Caco-2 (cell line): ENCODE results near the gene PPP1R7. TPM values are rescaled to one million over a fixed set of nuclear protein-coding genes. Genes with fewer than 3 reads are reported as not detected.

Experiments
- BruUV-seq: library from RNA; stranded (reverse); fragments of 400-500 nt; replicated peaks from 2 replicates; lab custom pipeline; 2021; lab: Mats Ljungman, UMichigan
- CTCF ChIA-PET: fragments of 300-600 bp; sonication (Branson Sonifier 250); formaldehyde crosslinking; loops from one replicate; lab custom pipeline; 2022; ENCODE audit warnings: antibody characterized with exemption; lab: Charles Lee
- POLR2A ChIA-PET: fragments of 300-600 bp; sonication (Branson Sonifier 250); formaldehyde crosslinking; loops from one replicate; lab custom pipeline; 2022; ENCODE audit warnings: antibody characterized with exemption; lab: Charles Lee
- DNase-seq, 2 experiments: peaks; one replicate each; pipeline versions ENCODE4 v3.0.0 to v3.0.0-alpha.2; 2020 to 2022
- H3K27me3 ChIP-seq: replicated peaks from 2 replicates; pipeline ENCODE4 v1.6.0; 2011; ENCODE audit warnings: low read length; ENCODE audit not compliant: control insufficient read depth, insufficient read depth
- H3K36me3 ChIP-seq: 2 replicates; pipeline ENCODE4 v1.5.1; 2011; ENCODE audit warnings: low read length; ENCODE audit not compliant: control insufficient read depth, insufficient read depth
- H3K4me1 ChIP-seq: fragments of 250-450 bp; sonication (Bioruptor Pico); 2 replicates; pipeline ENCODE4 v1.5.1; 2020; ENCODE audit warnings: mild to moderate bottlenecking
- H3K4me3 ChIP-seq: 2 replicates; pipeline ENCODE4 v1.5.1; 2011; ENCODE audit warnings: low read depth, mild to moderate bottlenecking, control low read depth, low read length
- H3K9me3 ChIP-seq: fragments of 250-450 bp; sonication (Bioruptor Pico); 2 replicates; pipeline ENCODE4 v1.5.1; 2020; ENCODE audit warnings: mild to moderate bottlenecking, moderate library complexity
- H3K27ac Mint-ChIP-seq: one replicate; pipeline ENCODE4 v1.8.0; 2022; ENCODE audit warnings: mixed read lengths; ENCODE audit not compliant: unreplicated experiment
- H3K27me3 Mint-ChIP-seq: one replicate; pipeline ENCODE4 v1.8.0; 2022; ENCODE audit warnings: mixed read lengths; ENCODE audit not compliant: insufficient read depth, unreplicated experiment
- H3K36me3 Mint-ChIP-seq: one replicate; pipeline ENCODE4 v1.8.0; 2022; ENCODE audit warnings: mild to moderate bottlenecking, mixed read lengths; ENCODE audit not compliant: insufficient read depth, unreplicated experiment
- H3K4me1 Mint-ChIP-seq: one replicate; pipeline ENCODE4 v1.8.0; 2022; ENCODE audit warnings: low read depth, mixed read lengths; ENCODE audit not compliant: unreplicated experiment
- H3K4me3 Mint-ChIP-seq: one replicate; pipeline ENCODE4 v1.8.0; 2022; ENCODE audit warnings: mild to moderate bottlenecking, moderate library complexity, mixed read lengths; ENCODE audit not compliant: unreplicated experiment
- H3K9me3 Mint-ChIP-seq: one replicate; pipeline ENCODE4 v1.8.0; 2022; ENCODE audit warnings: mixed read lengths; ENCODE audit not compliant: unreplicated experiment
- intact Hi-C: fragments of 100-400 bp; cut with micrococcal nuclease; formaldehyde crosslinking; loops from one replicate; pipeline ENCODE4 v1.10.0; 2022; ENCODE audit not compliant: unreplicated experiment
- total RNA-seq: library from RNA; stranded (reverse); gene quantifications from 2 replicates; pipeline ENCODE4 v1.2.3, GENCODE V29; 2022
- TF ChIP-seq, protein P1 (sequence below), 2 experiments: fragments of 200-600 bp in 1 of 2; IDR thresholded peaks; 1 replicate in 1 of 2; 2 replicates in 1 of 2; pipeline versions ENCODE4 v1.5.1 to v1.8.0; 2011 to 2022; ENCODE audit warnings: antibody characterized with exemption in 1 of 2, control low read depth in 1 of 2, inconsistent platforms in 1 of 2, low read depth in 1 of 2, low read length in 1 of 2, mild to moderate bottlenecking in 1 of 2, moderate library complexity in 1 of 2; ENCODE audit not compliant: insufficient read depth in 1 of 2, severe bottlenecking in 1 of 2, unreplicated experiment in 1 of 2

The PPP1R7 gene
- total RNA-seq, 1 experiment from 2014 or later = 32.5 TPM

DNA sequence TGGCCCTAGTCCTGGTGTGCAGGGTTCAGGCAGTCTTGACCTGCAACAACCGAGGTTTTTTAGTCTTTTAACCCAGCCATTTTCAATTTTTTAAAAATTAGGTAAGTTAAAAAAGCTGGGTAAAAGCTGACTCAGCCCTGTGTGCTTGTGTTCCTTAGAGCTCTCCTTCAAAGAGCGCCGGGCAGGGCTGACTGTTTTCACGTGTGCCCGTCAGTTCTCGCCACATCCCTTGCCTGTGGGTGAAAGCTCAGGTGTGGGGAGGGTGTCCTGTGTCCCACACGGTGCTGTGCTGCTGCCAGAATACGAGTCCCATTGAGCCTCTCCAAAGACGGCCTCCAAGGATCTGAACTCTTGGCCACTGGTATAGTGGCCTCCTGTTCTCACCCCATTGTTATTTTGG lies 33.0 kb downstream of the PPP1R7 start:
- no peaks in the 10 kb centered on the region for H3K9me3 Mint-ChIP-seq
- no peak overlapping the region for H3K4me3 Mint-ChIP-seq
- no peaks in the 10 kb centered on the region for H3K9me3 ChIP-seq
- intact Hi-C loops = no loop called here
- ChIA-PET POLR2A (no interaction called here), CTCF (no interaction called here)
- no TSS peak for BruUV-seq
- no peaks in the 10 kb centered on the region for H3K4me1 ChIP-seq
- no peak for DNase-seq
- no peaks in the 10 kb centered on the region for H3K36me3 Mint-ChIP-seq
- no peaks in the 10 kb centered on the region for H3K27me3 ChIP-seq
- TF ChIP-seq, protein P1, sequence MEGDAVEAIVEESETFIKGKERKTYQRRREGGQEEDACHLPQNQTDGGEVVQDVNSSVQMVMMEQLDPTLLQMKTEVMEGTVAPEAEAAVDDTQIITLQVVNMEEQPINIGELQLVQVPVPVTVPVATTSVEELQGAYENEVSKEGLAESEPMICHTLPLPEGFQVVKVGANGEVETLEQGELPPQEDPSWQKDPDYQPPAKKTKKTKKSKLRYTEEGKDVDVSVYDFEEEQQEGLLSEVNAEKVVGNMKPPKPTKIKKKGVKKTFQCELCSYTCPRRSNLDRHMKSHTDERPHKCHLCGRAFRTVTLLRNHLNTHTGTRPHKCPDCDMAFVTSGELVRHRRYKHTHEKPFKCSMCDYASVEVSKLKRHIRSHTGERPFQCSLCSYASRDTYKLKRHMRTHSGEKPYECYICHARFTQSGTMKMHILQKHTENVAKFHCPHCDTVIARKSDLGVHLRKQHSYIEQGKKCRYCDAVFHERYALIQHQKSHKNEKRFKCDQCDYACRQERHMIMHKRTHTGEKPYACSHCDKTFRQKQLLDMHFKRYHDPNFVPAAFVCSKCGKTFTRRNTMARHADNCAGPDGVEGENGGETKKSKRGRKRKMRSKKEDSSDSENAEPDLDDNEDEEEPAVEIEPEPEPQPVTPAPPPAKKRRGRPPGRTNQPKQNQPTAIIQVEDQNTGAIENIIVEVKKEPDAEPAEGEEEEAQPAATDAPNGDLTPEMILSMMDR (IDR thresholded peaks at IDR 0.05; ENCODE audit: insufficient read depth in 1 of 2, low read depth in 1 of 2, low read length in 1 of 2, severe bottlenecking in 1 of 2, unreplicated experiment in 1 of 2) = no peak
- H3K27me3 Mint-ChIP-seq = no peaks in the 10 kb centered on the region
- H3K27ac Mint-ChIP-seq = no peak overlapping the region
- H3K4me1 Mint-ChIP-seq = no peaks in the 10 kb centered on the region
- H3K36me3 ChIP-seq = no peaks in the 10 kb centered on the region
- no peak overlapping the region for H3K4me3 ChIP-seq

DNA sequence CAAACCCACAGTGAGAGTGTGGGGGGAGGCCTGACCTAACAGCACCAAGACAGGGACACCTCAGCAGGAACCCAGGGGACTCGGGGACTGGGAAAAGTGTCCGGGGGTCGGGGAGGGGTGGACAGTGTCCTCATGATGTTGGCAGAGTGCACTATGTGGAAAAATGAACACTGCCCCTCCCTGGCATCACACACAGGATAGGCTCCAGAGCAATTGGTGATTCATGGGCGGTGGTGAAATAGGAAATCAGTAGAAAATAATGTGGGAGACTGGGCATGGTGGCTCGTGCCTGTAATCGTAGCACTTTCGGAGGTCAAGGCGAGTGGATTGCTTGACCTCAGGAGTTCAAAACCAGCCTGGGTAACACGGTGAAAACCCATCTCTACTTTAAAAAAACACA lies 34.6 kb downstream of the PPP1R7 start:
- no peaks in the 10 kb centered on the region for H3K9me3 ChIP-seq
- ChIA-PET CTCF (no interaction called here), POLR2A (no interaction called here)
- no peak for DNase-seq
- H3K36me3 ChIP-seq = no peaks in the 10 kb centered on the region
- no peaks in the 10 kb centered on the region for H3K4me1 Mint-ChIP-seq
- no peaks in the 10 kb centered on the region for H3K27me3 Mint-ChIP-seq
- no peaks in the 10 kb centered on the region for H3K27me3 ChIP-seq
- TF ChIP-seq, protein P1 (IDR thresholded peaks at IDR 0.05; ENCODE audit: insufficient read depth in 1 of 2, low read depth in 1 of 2, low read length in 1 of 2, severe bottlenecking in 1 of 2, unreplicated experiment in 1 of 2) = no peak
- no peak overlapping the region for H3K4me3 Mint-ChIP-seq
- intact Hi-C loops = no loop called here
- H3K4me3 ChIP-seq = no peak overlapping the region
- H3K27ac Mint-ChIP-seq = no peak overlapping the region
- H3K9me3 Mint-ChIP-seq = no peaks in the 10 kb centered on the region
- no peaks in the 10 kb centered on the region for H3K36me3 Mint-ChIP-seq
- no TSS peak for BruUV-seq
- no peaks in the 10 kb centered on the region for H3K4me1 ChIP-seq

DNA sequence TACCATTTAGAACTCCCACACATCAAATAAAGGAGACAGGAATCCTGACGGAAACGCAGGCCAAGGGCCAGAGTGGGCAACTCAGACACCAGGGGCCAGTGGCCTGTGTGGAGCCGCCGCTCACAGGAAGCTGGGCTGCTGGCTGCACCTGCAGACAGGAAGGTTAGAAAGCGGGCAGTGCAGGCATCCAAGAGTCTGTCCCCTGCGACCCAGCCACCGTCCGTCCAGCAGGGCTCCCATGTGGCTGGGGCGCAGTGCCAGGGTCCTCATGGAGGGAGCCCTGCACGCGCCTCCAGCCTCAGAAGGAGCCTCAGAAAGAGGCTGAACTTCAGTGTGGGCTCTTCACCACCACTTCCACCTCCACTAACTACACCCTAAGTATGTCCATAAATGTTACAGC lies 35.7 kb downstream of the PPP1R7 start:
- BruUV-seq = no TSS peak
- H3K4me3 Mint-ChIP-seq = no peak overlapping the region
- no peak overlapping the region for H3K4me3 ChIP-seq
- no peaks in the 10 kb centered on the region for H3K27me3 Mint-ChIP-seq
- no peaks in the 10 kb centered on the region for H3K27me3 ChIP-seq
- ChIA-PET POLR2A (no interaction called here), CTCF (no interaction called here)
- H3K36me3 ChIP-seq = no peaks in the 10 kb centered on the region
- intact Hi-C loops = no loop called here
- no peak for DNase-seq
- no peaks in the 10 kb centered on the region for H3K9me3 Mint-ChIP-seq
- H3K9me3 ChIP-seq = no peaks in the 10 kb centered on the region
- no peak overlapping the region for H3K27ac Mint-ChIP-seq
- no peaks in the 10 kb centered on the region for H3K4me1 Mint-ChIP-seq
- no peaks in the 10 kb centered on the region for H3K36me3 Mint-ChIP-seq
- TF ChIP-seq, protein P1 (IDR thresholded peaks at IDR 0.05; ENCODE audit: insufficient read depth in 1 of 2, low read depth in 1 of 2, low read length in 1 of 2, severe bottlenecking in 1 of 2, unreplicated experiment in 1 of 2) = no peak
- H3K4me1 ChIP-seq = no peaks in the 10 kb centered on the region
